Heart right ventricle (tissue), 16 donors: Measurements from ENCODE around the gene FAM200B. TPM values are rescaled to one million over a fixed set of nuclear protein-coding genes. Genes with fewer than 3 reads are reported as not detected.

ENCODE experiments used
- ATAC-seq, 8 donors: fragments of 200-7000 bp; cut with Tn5 transposase; one replicate each; pipeline ENCODE4 v1.9.1; 2020; ENCODE audit warnings: mild to moderate bottlenecking in 8 of 8, moderate library complexity in 8 of 8, moderate number of reproducible peaks in 1 of 8
- DNase-seq, 2 donors: peaks; one replicate each; pipeline ENCODE4 v3.0.0-alpha.2; 2020
- H3K27ac ChIP-seq, 10 donors: fragments of 200-600 bp; sonication (generic) in 2 of 10; one replicate each; pipeline versions ENCODE4 v1.5.0 to v1.8.0; 2020 to 2022; ENCODE audit warnings: mild to moderate bottlenecking in 3 of 10
- H3K27me3 ChIP-seq, 7 donors: fragments of 200-600 bp; one replicate each; pipeline ENCODE4 v1.8.0; 2021 to 2022; ENCODE audit warnings: mild to moderate bottlenecking in 2 of 7
- H3K36me3 ChIP-seq, 9 donors: fragments of 200-600 bp; sonication (generic) in 1 of 9; one replicate each; pipeline versions ENCODE4 v1.5.0 to v1.8.0; 2020 to 2022; ENCODE audit warnings: mild to moderate bottlenecking in 2 of 9
- H3K4me1 ChIP-seq, 9 donors: fragments of 200-600 bp; sonication (generic) in 1 of 9; one replicate each; pipeline versions ENCODE4 v1.5.0 to v1.8.0; 2020 to 2022; ENCODE audit warnings: mild to moderate bottlenecking in 4 of 9
- H3K4me3 ChIP-seq, 10 donors: fragments of 200-600 bp; sonication (generic) in 2 of 10; one replicate each; pipeline versions ENCODE4 v1.5.0 to v1.8.0; 2020 to 2022; ENCODE audit warnings: mild to moderate bottlenecking in 7 of 10, moderate library complexity in 2 of 10
- H3K9me3 ChIP-seq, 11 donors: fragments of 200-600 bp in 10 of 11; sonication (generic) in 2 of 11; one replicate each; pipeline versions ENCODE4 v1.5.0 to v1.8.0; 2013 to 2022; ENCODE audit warnings: mild to moderate bottlenecking in 2 of 11, control low read depth in 1 of 11, moderate library complexity in 1 of 11
- WGBS, 2 donors: extraction: QIAGEN DNeasy Blood & Tissue Kit; methylation state at CpG; one replicate each; pipeline ENCODE4 v1.1.7; 2013; ENCODE audit warnings: inconsistent platforms in 1 of 2; 5-methylcytosine and 5-hydroxymethylcytosine counted together
- intact Hi-C, 10 donors: fragments of 100-400 bp; cut with DNase I; formaldehyde crosslinking; loops; one replicate each; pipeline versions ENCODE4 v1.11.1 to v1.14.2; 2022
- polyA plus RNA-seq, 2 donors: library from polyadenylated mRNA; stranded (reverse); fragments of 200-250 nt; gene quantifications; one replicate each; pipeline ENCODE4 v1.2.3, GENCODE V29; 2013
- total RNA-seq, 10 donors: library from RNA; stranded (reverse); fragmentation: NEBNext Ultra II Directional in 3 of 10; extraction: Animal tissue kit (Norgen Biotek cat#: 25700) in 3 of 10; gene quantifications; one replicate each; pipeline versions ENCODE4 v1.2.1 to v1.2.4, GENCODE V29; 2021 to 2023
- TF ChIP-seq, protein P1 (sequence below), 9 donors: fragments of 200-600 bp; sonication (generic) in 2 of 9; IDR thresholded peaks; one replicate each; pipeline versions ENCODE4 v1.5.0 to v1.8.0; 2021 to 2022; ENCODE audit warnings: antibody characterized with exemption in 9 of 9, mild to moderate bottlenecking in 5 of 9, moderate library complexity in 1 of 9
- donor health status: Arrhythmogenic right ventricular cardiomyopathy.
- donor health status: ischemic (EF 13 %, LVEDD 7.1; RV severe dilation, severe dysfunction).
- donor health status: healthy with polysubstance abuse.
- donor health status: DM: no; HTN: yes; CAD: no.
- donor health status: DM: no; HTN: no; CAD: no.
- donor health status: ischemic (EF 25% LVEDD 6.9; RV normal size, moderate dysfunction).
- donor health status: ischemic (EF 25% LVEDD 5.7; RV mildly dilated, moderate dysfunction).
- donor health status: healthy.
- donor health status: DM: yes; HTN: yes; CAD: no.
- donor health status: Ischemic cardiomyopathy.
- donor health status: ischemic (EF 35%, LVEDD 5.7; RV mildly dilated, moderate dysfunction).
- donor health status: nonischemic (EF 11% LVEDD 7.7; RV severe dilation, severe dysfunction).
- donor health status: DM: yes; HTN: yes; CAD: no.
- donor health status: PGD.
- donor health status: ischemic (EF 29% LVEDD 5.4; RV normal size, mild dysfunction).
- donor health status: nonischemic (EF 23%, LVEDD 6.1; RV moderate dilation, normal function).

Gene FAM200B
- total and polyA plus RNA-seq, 12 donors, result 19.7 to 38.7 (median 29.3) TPM

DNA sequence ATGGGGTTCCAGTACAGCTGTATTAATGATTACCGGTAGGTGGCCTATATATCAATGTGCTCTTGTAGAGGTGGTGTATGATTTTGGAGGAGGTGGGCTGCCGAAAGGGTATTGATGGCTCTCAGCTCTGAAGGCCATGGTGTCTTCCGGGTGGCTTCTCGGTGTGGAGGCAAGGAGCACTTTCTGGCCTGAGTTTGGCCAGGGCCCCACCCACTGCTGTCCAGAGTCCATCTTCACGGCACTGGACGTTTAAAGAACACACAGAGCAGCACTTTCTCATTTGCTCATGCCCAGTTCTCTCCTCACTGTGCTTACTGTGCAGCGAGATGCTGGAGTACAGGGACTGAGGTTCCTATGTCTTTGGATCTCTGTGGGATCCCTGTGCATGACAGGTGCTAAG, 37.3 kb downstream of the FAM200B start:
- WGBS, 2 donors, result 93 to 97% methylated on average over 7 of the region's 7 CpGs
- TF ChIP-seq, protein P1, sequence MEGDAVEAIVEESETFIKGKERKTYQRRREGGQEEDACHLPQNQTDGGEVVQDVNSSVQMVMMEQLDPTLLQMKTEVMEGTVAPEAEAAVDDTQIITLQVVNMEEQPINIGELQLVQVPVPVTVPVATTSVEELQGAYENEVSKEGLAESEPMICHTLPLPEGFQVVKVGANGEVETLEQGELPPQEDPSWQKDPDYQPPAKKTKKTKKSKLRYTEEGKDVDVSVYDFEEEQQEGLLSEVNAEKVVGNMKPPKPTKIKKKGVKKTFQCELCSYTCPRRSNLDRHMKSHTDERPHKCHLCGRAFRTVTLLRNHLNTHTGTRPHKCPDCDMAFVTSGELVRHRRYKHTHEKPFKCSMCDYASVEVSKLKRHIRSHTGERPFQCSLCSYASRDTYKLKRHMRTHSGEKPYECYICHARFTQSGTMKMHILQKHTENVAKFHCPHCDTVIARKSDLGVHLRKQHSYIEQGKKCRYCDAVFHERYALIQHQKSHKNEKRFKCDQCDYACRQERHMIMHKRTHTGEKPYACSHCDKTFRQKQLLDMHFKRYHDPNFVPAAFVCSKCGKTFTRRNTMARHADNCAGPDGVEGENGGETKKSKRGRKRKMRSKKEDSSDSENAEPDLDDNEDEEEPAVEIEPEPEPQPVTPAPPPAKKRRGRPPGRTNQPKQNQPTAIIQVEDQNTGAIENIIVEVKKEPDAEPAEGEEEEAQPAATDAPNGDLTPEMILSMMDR (IDR thresholded peaks at IDR 0.05), result no peak
- peaks cover 0 to 28% (median 0%) of the 10 kb centered on the region in 9 donors for H3K36me3 ChIP-seq
- no peaks in the 10 kb centered on the region for H3K27me3 ChIP-seq
- H3K4me3 ChIP-seq, result no peak overlapping the region
- H3K4me1 ChIP-seq, result peaks cover 0 to 21% (median 0%) of the 10 kb centered on the region in 9 donors
- DNase-seq (no peak), ATAC-seq (no peak)
- intact Hi-C loops, result no loop called here
- no peaks in the 10 kb centered on the region for H3K9me3 ChIP-seq
- peak overlapping the region in 1 of 10 donors; percentile 38 for H3K27ac ChIP-seq

DNA sequence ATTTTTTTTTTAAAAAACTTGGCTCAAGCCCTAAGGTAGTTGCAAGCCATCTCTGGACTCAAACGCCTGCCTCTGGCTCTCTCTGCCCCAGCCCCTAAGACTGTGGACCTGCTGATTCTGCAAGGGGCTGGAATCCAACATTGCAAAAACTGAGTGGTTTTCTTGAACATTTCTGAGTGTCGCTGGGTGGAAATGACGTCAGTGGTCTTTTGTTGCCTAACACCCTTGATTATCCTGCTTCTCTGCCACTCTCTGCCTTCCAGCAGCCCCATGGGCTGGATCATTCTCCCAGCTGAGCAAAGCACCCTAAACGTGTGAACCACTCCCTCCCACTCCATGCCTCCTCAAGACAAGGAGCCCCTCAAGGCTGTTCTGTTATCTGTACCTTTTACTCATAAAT, 37.9 kb downstream of the FAM200B start:
- WGBS, 2 donors, result 82 to 85% methylated on average over 4 of the region's 4 CpGs
- Histone ChIP-seq H3K27me3 (no peaks in the 10 kb centered on the region), H3K9me3 (no peaks in the 10 kb centered on the region), H3K27ac (peak overlapping the region in 1 of 10 donors; percentile 38), H3K4me3 (no peak overlapping the region), H3K36me3 (peaks cover 0 to 30% (median 0%) of the 10 kb centered on the region in 9 donors), H3K4me1 (peaks cover 0 to 21% (median 0%) of the 10 kb centered on the region in 9 donors)
- intact Hi-C loops, result no loop called here
- ATAC-seq (peak in 1 of 8 donors; percentile 25), DNase-seq (no peak)
- TF ChIP-seq, protein P1 (IDR thresholded peaks at IDR 0.05), result no peak

DNA sequence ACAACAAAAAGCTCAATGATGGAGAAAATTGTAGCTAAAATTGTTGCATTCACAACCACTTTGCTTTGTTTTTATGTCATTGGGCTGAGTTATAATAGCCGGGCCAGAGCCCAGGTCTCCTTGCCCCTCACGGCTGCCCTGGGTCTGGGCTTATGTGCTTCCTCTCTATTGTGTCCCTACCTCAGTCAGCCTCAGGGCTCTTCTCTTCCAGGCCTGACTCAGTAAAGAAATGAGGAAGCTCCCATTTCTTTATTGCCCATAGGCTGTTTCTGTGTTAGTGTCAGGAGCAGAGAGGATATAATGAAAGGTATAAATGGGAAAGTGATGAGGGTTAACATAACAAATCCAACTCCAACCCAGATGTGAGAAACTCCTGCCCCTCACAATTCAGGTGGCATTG, 39.2 kb downstream of the FAM200B start:
- TF ChIP-seq, protein P1 (IDR thresholded peaks at IDR 0.05), result no peak
- WGBS, 2 donors, result 94 to 97% methylated on average over 2 of the region's 2 CpGs
- no peak for ATAC-seq
- Histone ChIP-seq H3K27me3 (no peaks in the 10 kb centered on the region), H3K4me3 (no peak overlapping the region), H3K27ac (no peak overlapping the region), H3K36me3 (peaks cover 0 to 29% (median 0%) of the 10 kb centered on the region in 9 donors), H3K4me1 (peaks cover 0 to 21% (median 0%) of the 10 kb centered on the region in 9 donors), H3K9me3 (no peaks in the 10 kb centered on the region)
- no peak for DNase-seq
- intact Hi-C loops, result no loop called here

DNA sequence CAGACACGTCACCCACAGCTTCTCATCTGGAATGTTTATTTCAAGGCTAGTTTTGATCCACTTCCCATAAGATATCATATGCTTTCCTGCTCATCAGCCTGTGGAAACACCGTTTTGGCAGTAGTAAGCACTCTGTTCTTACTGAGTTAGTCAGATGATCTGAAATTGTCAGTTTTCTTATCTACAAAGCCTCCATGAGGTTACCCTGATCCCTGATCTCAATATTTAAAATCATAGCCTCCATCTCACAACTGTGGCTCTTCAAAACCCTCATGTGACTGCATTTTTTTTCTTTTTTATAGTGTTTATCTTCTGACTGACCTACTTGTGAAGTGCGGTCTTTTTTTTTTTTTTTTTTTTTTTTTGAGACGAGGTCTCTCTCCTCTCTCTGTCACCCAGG, 44.0 kb downstream of the FAM200B start:
- DNase-seq (no peak), ATAC-seq (no peak)
- no peak overlapping the region for H3K4me3 ChIP-seq
- H3K9me3 ChIP-seq, result no peaks in the 10 kb centered on the region
- 50 to 60% methylated on average over 4 of the region's 4 CpGs for WGBS, 2 donors
- no peak overlapping the region for H3K27ac ChIP-seq
- peaks cover 0 to 28% (median 0%) of the 10 kb centered on the region in 9 donors for H3K36me3 ChIP-seq
- intact Hi-C loops, result loop anchor here in 5 of 10 donors (5.0 kb wide), 4 partner anchors 157 to 277 kb away; no protein-coding TSS in a partner anchor
- TF ChIP-seq, protein P1 (IDR thresholded peaks at IDR 0.05), result no peak
- peaks cover 0 to 5% (median 0%) of the 10 kb centered on the region in 9 donors for H3K4me1 ChIP-seq
- no peaks in the 10 kb centered on the region for H3K27me3 ChIP-seq
